T-helper 2 cell treated with Interferon-gamma antibody and Interleukin-4, amounts not matched to agents 5 μg/mL and 100 μg/mL, for 36 hours (primary cell): ENCODE data around the gene MBP.

ENCODE experiments used
- DNase-seq: peaks from one replicate; pipeline ENCODE4 v3.0.0; 2021; ENCODE audit warnings: low spot score
- H3K27ac Mint-ChIP-seq: one replicate; pipeline ENCODE4 v1.8.0; 2021; ENCODE audit warnings: mild to moderate bottlenecking, mixed read lengths
- H3K27me3 Mint-ChIP-seq: one replicate; pipeline ENCODE4 v1.8.0; 2021; ENCODE audit warnings: low read depth, mixed read lengths
- H3K36me3 Mint-ChIP-seq: one replicate; pipeline ENCODE4 v1.8.0; 2021; ENCODE audit warnings: low read depth, mixed read lengths
- H3K4me1 Mint-ChIP-seq: one replicate; pipeline ENCODE4 v1.8.0; 2021; ENCODE audit warnings: low read depth, mixed read lengths
- H3K4me3 Mint-ChIP-seq: one replicate; pipeline ENCODE4 v1.8.0; 2022; ENCODE audit warnings: mild to moderate bottlenecking, moderate library complexity, mixed read lengths
- H3K9me3 Mint-ChIP-seq: one replicate; pipeline ENCODE4 v1.8.0; 2021; ENCODE audit warnings: mixed read lengths

MBP gene

GRCh38 chr18:77009675-77010074 is 122.9 kb downstream of the MBP start:
- no peak overlapping the region for H3K4me3 Mint-ChIP-seq
- H3K9me3 Mint-ChIP-seq, result no peaks in the 10 kb centered on the region
- no peak overlapping the region for H3K27ac Mint-ChIP-seq
- H3K4me1 Mint-ChIP-seq, result peaks cover 14% of the 10 kb centered on the region
- DNase-seq, result no peak
- H3K36me3 Mint-ChIP-seq, result peaks cover 28% of the 10 kb centered on the region
- H3K27me3 Mint-ChIP-seq, result no peaks in the 10 kb centered on the region

- Mint-ChIP-seq H3K36me3 (peaks cover 22% of the 10 kb centered on the region), H3K27ac (peak overlapping the region; percentile 36), H3K9me3 (no peaks in the 10 kb centered on the region), H3K4me1 (peaks cover 22% of the 10 kb centered on the region), H3K4me3 (no peak overlapping the region), H3K27me3 (no peaks in the 10 kb centered on the region)
- no peak for DNase-seq
Measured at GRCh38 chr18:77008576-77009315, 123.8 kb downstream of the MBP start.

- no peak overlapping the region for H3K4me3 Mint-ChIP-seq
- H3K27ac Mint-ChIP-seq, result peak overlapping the region; percentile 31
Measured at GRCh38 chr18:77008006-77008405, 124.6 kb downstream of the MBP start.

GRCh38 chr18:77007251-77007650 is 125.3 kb downstream of the MBP start:
- H3K4me1 Mint-ChIP-seq, result peaks cover 22% of the 10 kb centered on the region

More at GRCh38 chr18:77008006-77008405, 124.6 kb downstream of the MBP start:
- DNase-seq, result no peak
- Mint-ChIP-seq H3K9me3 (no peaks in the 10 kb centered on the region), H3K4me1 (peaks cover 20% of the 10 kb centered on the region), H3K36me3 (peaks cover 17% of the 10 kb centered on the region), H3K27me3 (no peaks in the 10 kb centered on the region)

GRCh38 chr18:77006305-77007175 is 126.0 kb downstream of the MBP start:
- peaks cover 9% of the 10 kb centered on the region for H3K36me3 Mint-ChIP-seq
- H3K27ac Mint-ChIP-seq, result peak overlapping the region; percentile 15
- no peak overlapping the region for H3K4me3 Mint-ChIP-seq
- no peak for DNase-seq
- no peaks in the 10 kb centered on the region for H3K9me3 Mint-ChIP-seq
- H3K27me3 Mint-ChIP-seq, result no peaks in the 10 kb centered on the region
- peaks cover 28% of the 10 kb centered on the region for H3K4me1 Mint-ChIP-seq

More at GRCh38 chr18:77007251-77007650, 125.3 kb downstream of the MBP start:
- H3K4me3 Mint-ChIP-seq, result no peak overlapping the region
- H3K27me3 Mint-ChIP-seq, result no peaks in the 10 kb centered on the region
- peaks cover 15% of the 10 kb centered on the region for H3K36me3 Mint-ChIP-seq
- no peak for DNase-seq
- no peak overlapping the region for H3K27ac Mint-ChIP-seq
- no peaks in the 10 kb centered on the region for H3K9me3 Mint-ChIP-seq

GRCh38 chr18:77005651-77006195 is 126.9 kb downstream of the MBP start:
- Mint-ChIP-seq H3K4me1 (peaks cover 29% of the 10 kb centered on the region), H3K36me3 (peaks cover 9% of the 10 kb centered on the region), H3K27ac (no peak overlapping the region), H3K4me3 (no peak overlapping the region), H3K27me3 (no peaks in the 10 kb centered on the region), H3K9me3 (no peaks in the 10 kb centered on the region)
- no peak for DNase-seq

GRCh38 chr18:77004555-77005380 is 127.8 kb downstream of the MBP start:
- H3K9me3 Mint-ChIP-seq, result no peaks in the 10 kb centered on the region
- H3K36me3 Mint-ChIP-seq, result peaks cover 4% of the 10 kb centered on the region
- no peak for DNase-seq
- H3K4me1 Mint-ChIP-seq, result peaks cover 36% of the 10 kb centered on the region
- H3K4me3 Mint-ChIP-seq, result peak overlapping the region; percentile 68
- H3K27ac Mint-ChIP-seq, result peak overlapping the region; percentile 57
- no peaks in the 10 kb centered on the region for H3K27me3 Mint-ChIP-seq

GRCh38 chr18:77003316-77003715 is 129.3 kb downstream of the MBP start:
- Mint-ChIP-seq H3K27ac (no peak overlapping the region), H3K27me3 (no peaks in the 10 kb centered on the region), H3K9me3 (no peaks in the 10 kb centered on the region), H3K4me3 (no peak overlapping the region), H3K36me3 (peaks cover 3% of the 10 kb centered on the region), H3K4me1 (peaks cover 37% of the 10 kb centered on the region)
- DNase-seq, result no peak

- Mint-ChIP-seq H3K4me1 (peaks cover 37% of the 10 kb centered on the region), H3K4me3 (no peak overlapping the region), H3K36me3 (peaks cover 3% of the 10 kb centered on the region), H3K9me3 (no peaks in the 10 kb centered on the region), H3K27ac (no peak overlapping the region), H3K27me3 (no peaks in the 10 kb centered on the region)
- DNase-seq, result no peak
Measured at GRCh38 chr18:77002496-77002895, 130.1 kb downstream of the MBP start.

- no peak overlapping the region for H3K4me3 Mint-ChIP-seq
- peak overlapping the region; percentile 20 for H3K27ac Mint-ChIP-seq
- no peaks in the 10 kb centered on the region for H3K9me3 Mint-ChIP-seq
- H3K4me1 Mint-ChIP-seq, result peaks cover 37% of the 10 kb centered on the region
- H3K36me3 Mint-ChIP-seq, result peaks cover 3% of the 10 kb centered on the region
- DNase-seq, result no peak
- no peaks in the 10 kb centered on the region for H3K27me3 Mint-ChIP-seq
Measured at GRCh38 chr18:77001979-77002378, 130.6 kb downstream of the MBP start.

GRCh38 chr18:77001041-77001440 is 131.5 kb downstream of the MBP start:
- Mint-ChIP-seq H3K9me3 (no peaks in the 10 kb centered on the region), H3K4me1 (peaks cover 37% of the 10 kb centered on the region), H3K27ac (no peak overlapping the region), H3K27me3 (no peaks in the 10 kb centered on the region), H3K36me3 (peaks cover 3% of the 10 kb centered on the region), H3K4me3 (no peak overlapping the region)
- no peak for DNase-seq

- peaks cover 36% of the 10 kb centered on the region for H3K4me1 Mint-ChIP-seq
- no peaks in the 10 kb centered on the region for H3K9me3 Mint-ChIP-seq
- peaks cover 3% of the 10 kb centered on the region for H3K36me3 Mint-ChIP-seq
- peaks cover 4% of the 10 kb centered on the region for H3K27me3 Mint-ChIP-seq
- H3K4me3 Mint-ChIP-seq, result no peak overlapping the region
- peak overlapping the region; percentile 26 for H3K27ac Mint-ChIP-seq
- peak; percentile 23 for DNase-seq
Measured at GRCh38 chr18:77000527-77000926, 132.1 kb downstream of the MBP start.

GRCh38 chr18:76999077-76999476 is 133.5 kb downstream of the MBP start:
- peaks cover 32% of the 10 kb centered on the region for H3K4me1 Mint-ChIP-seq
- no peak for DNase-seq
- H3K4me3 Mint-ChIP-seq, result no peak overlapping the region
- H3K27me3 Mint-ChIP-seq, result peaks cover 7% of the 10 kb centered on the region
- peaks cover 2% of the 10 kb centered on the region for H3K36me3 Mint-ChIP-seq
- no peaks in the 10 kb centered on the region for H3K9me3 Mint-ChIP-seq
- no peak overlapping the region for H3K27ac Mint-ChIP-seq
